COLO829 (cell line): ENCODE results near the gene ZFP92.

ENCODE experiments used
- DNase-seq: peaks from one replicate; pipeline ENCODE4 v3.0.0; 2012; ENCODE audit warnings: low spot score

The ZFP92 gene

DNA sequence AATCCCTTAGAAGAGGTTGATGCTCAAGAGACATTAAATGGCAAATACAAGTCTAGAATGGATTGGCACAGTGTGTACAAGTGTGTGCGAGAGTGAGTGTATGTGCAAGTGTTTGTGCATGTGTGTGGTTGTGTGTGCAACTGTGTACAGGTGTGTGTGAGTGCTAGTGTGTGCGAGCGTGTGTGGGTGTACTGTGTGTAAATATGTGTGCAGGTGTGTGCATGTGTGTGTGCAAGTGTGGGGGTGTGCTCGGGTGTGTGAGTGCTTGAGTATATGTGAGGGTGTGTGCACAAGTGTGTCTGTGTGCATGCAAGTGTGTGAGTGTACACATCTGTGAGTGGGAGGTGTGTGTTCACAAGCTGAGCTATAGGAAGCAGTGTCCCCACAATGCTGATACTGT lies 28.7 kb downstream of the ZFP92 start:
- no peak for DNase-seq

DNA sequence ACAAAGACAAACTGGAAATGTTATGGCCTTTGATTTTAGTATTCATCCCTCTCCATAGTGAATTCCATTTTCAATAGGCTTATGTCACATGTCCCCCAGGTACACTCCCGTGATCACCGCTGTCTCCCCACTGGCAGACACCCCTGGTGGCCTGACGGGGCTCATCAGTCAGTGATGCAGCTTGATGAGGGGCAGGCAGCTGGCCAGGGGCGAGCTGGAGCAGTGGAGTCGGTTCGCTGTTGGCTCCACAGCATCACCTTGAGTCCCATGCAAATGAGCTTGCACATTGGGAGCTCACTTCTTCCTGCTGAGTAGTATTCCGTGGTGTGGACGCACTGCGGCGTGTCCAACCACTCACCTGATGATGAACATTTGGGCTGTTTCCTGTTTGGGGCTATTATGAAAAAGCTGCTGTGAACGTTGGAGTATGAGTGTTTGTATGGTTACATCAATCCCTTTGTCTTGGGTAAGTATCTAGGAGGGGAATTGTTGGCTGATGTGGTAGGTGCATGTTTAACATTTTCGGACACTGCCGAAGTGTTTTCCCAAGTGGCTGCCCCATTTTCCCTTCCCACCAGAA lies 29.4 kb downstream of the ZFP92 start:
- no peak for DNase-seq

DNA sequence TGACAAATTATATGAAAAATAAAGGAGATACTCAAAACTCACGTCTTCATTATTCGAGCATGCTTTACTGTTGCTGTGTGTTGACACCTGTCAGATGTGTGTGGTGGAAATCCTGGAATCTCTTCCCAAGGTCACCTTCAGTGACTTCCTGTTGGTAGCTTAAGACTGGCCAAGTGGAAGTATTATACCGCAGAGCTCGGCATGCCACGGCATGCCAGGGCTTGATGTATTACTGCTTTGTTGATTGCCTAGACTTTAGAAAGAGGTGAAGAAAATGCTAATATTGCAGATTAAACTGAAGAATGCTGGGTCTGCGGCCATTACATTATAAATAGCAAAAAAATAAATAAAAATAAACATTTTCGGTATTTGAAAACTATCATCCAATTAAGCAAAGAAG lies 30.0 kb downstream of the ZFP92 start:
- no peak for DNase-seq

DNA sequence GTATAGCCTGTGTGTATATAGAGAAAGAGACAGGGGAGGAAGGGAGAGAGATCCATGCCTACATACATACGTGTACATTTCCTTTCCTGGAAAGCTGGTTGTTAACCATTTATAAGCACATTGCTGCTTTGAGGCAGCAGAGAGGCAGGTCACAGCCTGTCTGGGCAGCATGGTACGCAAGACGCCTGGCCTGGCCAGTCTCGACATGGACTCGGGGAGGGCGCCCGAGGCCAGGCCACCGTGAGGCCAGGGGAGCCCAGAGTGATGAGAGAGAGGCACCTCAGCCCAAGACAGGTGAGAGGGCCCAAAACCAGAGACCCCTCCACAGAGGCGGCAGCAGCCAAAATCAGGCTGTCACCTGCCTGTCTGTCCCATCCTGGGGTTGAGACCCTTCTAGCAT lies 30.7 kb downstream of the ZFP92 start:
- DNase-seq: no peak

- DNase-seq: no peak
Measured at GRCh38 chrX:153442463-153442862, 31.2 kb downstream of the ZFP92 start.

- DNase-seq: no peak
Measured at GRCh38 chrX:153443476-153444332, 32.4 kb downstream of the ZFP92 start.

DNA sequence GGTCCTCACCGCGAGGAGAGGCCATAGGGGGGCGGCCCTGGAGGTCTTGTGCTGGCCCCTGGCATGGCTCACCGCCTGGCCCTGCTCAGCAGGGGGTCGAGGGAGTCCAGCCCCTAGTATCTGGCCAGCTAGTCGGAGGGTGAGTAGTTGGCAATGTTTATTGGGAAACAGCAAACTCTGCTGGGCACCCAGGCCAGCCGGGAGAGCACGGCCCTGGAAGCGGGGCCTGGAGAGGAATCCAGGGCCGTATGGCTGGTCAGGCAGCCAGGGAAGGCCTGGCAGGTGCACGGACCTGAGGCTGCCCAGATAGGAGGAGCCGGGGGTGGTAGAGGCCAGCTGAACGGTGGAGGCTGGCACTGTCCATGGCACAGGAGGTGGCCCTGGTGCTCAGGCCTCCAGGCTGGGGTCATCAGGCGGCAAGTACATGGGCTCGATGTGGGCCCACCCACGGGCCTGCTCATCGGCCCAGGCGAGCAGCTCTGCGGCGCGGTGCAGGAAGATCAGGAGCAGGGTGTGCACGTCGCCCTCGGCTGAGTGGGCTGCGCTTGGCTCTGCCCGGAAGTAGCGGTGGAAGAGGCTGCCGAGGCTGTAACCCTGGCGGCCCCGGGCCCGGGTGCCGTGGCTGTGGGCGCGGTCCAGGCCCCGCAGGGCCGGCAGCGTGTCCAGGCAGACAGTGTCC lies 33.2 kb downstream of the ZFP92 start:
- no peak for DNase-seq

GRCh38 chrX:153445106-153445855 lies 34.0 kb downstream of the ZFP92 start:
- DNase-seq: no peak

DNA sequence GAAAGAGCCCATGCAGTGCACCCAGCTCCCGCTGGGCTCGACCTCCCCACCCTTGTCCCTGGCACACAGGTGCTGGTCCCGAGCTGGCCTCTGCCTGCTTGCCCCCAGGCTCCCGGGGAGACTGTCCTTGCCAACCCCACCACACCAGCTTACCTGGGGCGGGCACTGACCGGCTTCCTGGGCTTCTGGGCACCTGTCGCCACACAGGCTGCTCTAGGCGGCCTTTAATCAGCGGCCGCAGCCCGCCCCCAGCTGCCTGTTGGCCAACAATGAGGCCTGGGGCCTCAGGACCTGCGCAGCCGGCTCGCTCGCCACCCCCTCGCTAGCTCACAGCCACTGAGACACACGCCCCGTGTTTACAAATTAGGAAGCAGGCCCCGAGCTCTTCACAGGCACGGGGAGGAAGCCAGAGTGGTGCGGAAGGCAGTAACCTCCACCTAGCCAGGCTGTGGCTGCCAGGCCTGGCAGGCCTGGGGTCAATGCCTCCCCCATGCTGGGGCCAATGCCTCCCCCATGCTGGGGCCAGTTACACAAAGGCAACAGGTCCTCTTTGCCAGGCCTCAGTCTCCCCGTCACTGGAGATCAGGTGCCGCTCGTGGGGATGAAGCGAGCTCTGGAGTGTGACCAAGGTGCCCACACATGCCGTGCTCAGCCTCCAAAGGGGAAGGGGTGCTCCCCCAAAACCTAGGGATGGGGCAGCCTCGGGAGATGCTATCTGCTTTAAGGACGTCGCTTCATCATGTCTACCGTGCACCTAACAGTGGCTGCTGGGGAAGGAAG lies 34.8 kb downstream of the ZFP92 start, which contains the start of gene TREX2:
TSS of gene TREX2 (minus strand) at position 201 of the 780 bp plus-strand sequence. CDS start 626 bp downstream, outside the sequence.
- DNase-seq: no peak

DNA sequence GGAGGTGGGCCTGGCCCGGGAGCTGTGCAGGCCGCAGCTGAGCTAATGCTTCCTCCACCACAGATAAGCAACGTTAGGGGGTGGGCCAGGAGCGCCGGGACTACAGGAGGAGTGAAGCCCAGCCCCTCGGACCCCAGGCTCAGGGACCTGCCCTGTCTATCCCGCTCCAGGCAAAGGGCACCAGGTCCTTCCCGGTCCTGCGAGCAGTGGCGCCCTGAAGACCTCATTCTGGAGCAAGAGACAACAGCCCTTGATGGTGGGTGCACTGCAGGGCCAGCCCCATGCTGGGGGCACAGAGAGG lies 35.3 kb downstream of the ZFP92 start:
- DNase-seq: no peak

- no peak for DNase-seq
Measured at GRCh38 chrX:153446950-153447580, 35.8 kb downstream of the ZFP92 start.

GRCh38 chrX:153447581-153447960 lies 36.3 kb downstream of the ZFP92 start:
- no peak for DNase-seq

DNA sequence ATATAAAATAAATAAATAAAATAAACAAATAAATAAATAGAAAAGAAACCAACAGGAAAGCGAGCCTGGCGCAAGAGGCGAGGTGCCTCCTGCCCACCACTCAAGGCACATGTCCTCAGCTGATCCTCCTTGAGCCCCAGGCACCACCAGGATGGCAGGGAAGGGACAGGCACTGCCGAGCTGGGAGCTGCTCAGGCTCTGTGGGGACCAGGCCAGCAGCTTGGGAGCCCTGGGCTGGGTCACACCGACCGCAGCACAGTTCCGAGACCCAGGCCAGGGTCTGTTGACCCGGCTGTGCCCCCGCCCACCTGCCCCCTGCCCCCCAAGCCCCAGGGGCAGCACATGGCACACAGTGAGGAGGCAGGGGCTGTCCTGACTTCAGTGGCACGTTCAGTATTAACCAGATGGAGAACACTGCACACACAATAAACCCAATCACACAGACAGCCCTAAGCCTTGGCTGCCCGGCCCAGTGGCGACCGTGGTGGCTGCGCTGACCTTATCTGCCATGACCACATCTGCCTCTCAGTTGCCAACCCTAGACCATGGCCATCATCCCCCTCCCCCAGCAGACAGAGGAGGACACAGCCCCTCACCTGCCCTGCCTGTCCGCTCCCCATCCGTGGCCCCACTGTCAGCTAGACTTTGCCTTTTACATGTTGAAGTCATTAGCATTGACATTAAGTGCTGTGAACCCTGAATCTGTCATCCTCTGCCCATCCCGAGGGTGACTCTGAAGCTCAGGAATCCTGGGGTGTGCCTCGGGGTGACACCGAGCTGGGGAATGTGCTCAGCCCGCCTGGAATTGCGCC lies 37.5 kb downstream of the ZFP92 start:
- DNase-seq: no peak

GRCh38 chrX:153449368-153450113 lies 38.3 kb downstream of the ZFP92 start:
- DNase-seq: no peak

GRCh38 chrX:153450114-153450948 lies 39.1 kb downstream of the ZFP92 start:
- no peak for DNase-seq

DNA sequence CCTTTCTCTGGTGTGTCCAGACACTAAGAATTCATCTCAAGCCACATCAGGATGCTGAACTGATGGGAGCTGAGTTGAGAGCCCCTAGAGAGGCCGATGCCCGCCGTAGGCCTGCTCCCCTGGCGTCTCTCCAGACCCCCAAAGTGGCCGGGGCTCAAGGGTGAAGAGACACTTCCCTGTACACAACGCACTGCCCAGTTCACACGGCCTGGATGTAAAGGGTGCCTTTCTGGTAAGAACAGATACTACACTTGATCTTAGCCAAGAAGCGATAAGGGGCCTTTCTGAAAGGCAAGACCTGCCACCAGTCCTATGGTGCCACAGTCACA lies 39.6 kb downstream of the ZFP92 start:
- DNase-seq: no peak

- peak; percentile 88 for DNase-seq
Measured at GRCh38 chrX:153454901-153455550, 43.8 kb downstream of the ZFP92 start.

DNA sequence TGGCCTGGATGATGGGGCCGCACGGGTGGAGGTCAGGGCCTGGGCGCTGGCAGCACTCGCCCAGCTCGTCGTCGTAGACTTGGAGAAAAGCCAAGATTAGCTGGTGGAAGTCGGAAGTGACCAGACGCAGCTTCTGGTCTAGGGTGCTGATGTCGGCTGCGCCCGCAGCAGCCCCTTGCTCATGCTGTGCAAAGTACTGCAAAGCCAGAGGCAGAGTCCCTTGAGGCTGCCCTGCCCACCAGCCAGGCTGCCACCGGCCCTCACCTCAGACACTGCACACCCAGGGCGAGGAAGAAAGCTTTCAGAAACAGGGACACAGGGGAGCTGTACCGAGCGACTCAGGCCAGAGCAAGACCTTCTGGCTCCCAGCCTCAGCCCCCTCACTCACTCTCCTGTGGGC lies 44.3 kb downstream of the ZFP92 start:
- DNase-seq: no peak
